BE2C (cell line): Measurements from ENCODE around the gene FRMD5.

Source experiments
- DNase-seq: peaks from one replicate; pipeline ENCODE4 v3.0.0-alpha.2; 2020
- H3K27me3 ChIP-seq: fragments of 250-450 bp; sonication (Bioruptor Pico); 2 replicates; pipeline ENCODE4 v1.5.1; 2020; ENCODE audit warnings: mild to moderate bottlenecking
- H3K36me3 ChIP-seq: fragments of 250-450 bp; sonication (Bioruptor Pico); 2 replicates; pipeline ENCODE4 v1.5.1; 2020; ENCODE audit warnings: mild to moderate bottlenecking
- H3K4me1 ChIP-seq: fragments of 250-450 bp; sonication (Bioruptor Pico); 2 replicates; pipeline ENCODE4 v1.5.1; 2020
- H3K4me3 ChIP-seq: 2 replicates; pipeline ENCODE4 v1.5.1; 2011; ENCODE audit warnings: low read depth, low read length
- H3K9me3 ChIP-seq: fragments of 250-450 bp; sonication (Bioruptor Pico); 2 replicates; pipeline ENCODE4 v1.5.1; 2020
- TF ChIP-seq, protein P1 (sequence below): IDR thresholded peaks from 2 replicates; pipeline ENCODE4 v1.5.1; 2012; ENCODE audit warnings: mild to moderate bottlenecking, low read depth, low read length

The FRMD5 gene

DNA sequence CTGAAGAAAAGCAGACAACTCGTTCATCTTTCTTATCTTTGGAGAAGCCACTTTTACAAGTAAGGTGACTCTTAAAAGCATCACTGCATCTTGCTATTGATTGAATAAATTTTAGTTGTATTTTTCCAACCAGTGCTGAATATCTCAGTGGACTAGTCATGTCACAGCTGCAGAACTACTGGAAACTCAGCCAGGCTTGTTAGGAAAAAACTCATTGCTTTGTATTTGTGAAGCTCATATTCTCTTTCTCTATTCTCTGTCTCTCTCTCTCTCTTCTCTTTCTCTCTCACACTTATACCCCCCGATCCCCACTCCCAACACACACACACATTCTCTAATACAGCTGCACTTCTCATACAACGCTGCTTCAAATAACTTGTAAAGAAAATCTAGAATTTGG lies 264.0 kb downstream of the FRMD5 start:
- Histone ChIP-seq H3K36me3 (no peaks in the 10 kb centered on the region), H3K27me3 (no peaks in the 10 kb centered on the region), H3K4me3 (no peak overlapping the region), H3K9me3 (no peaks in the 10 kb centered on the region), H3K4me1 (no peaks in the 10 kb centered on the region)
- DNase-seq, result no peak
- TF ChIP-seq, protein P1, sequence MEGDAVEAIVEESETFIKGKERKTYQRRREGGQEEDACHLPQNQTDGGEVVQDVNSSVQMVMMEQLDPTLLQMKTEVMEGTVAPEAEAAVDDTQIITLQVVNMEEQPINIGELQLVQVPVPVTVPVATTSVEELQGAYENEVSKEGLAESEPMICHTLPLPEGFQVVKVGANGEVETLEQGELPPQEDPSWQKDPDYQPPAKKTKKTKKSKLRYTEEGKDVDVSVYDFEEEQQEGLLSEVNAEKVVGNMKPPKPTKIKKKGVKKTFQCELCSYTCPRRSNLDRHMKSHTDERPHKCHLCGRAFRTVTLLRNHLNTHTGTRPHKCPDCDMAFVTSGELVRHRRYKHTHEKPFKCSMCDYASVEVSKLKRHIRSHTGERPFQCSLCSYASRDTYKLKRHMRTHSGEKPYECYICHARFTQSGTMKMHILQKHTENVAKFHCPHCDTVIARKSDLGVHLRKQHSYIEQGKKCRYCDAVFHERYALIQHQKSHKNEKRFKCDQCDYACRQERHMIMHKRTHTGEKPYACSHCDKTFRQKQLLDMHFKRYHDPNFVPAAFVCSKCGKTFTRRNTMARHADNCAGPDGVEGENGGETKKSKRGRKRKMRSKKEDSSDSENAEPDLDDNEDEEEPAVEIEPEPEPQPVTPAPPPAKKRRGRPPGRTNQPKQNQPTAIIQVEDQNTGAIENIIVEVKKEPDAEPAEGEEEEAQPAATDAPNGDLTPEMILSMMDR, result no peak

DNA sequence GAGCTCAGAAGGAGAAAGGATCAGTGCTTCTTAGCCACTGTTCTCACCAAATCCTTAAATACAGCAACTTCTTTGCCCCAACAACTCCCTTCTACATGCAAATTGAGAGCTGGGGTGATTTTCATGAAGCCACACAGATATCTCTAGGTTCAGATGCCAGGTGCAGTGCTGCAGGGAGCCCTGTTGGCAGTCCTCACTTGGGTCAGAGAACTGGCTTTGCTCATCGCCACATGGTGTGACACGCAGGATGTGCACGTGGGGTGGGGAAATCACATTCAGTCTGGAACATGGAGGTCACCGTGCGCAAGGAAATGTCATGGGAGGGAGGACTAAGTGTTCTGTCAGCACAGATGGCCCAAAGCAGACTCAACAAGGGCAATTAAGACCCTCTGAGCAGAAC lies 264.5 kb downstream of the FRMD5 start:
- no peaks in the 10 kb centered on the region for H3K36me3 ChIP-seq
- TF ChIP-seq, protein P1, result no peak
- DNase-seq, result no peak
- H3K27me3 ChIP-seq, result no peaks in the 10 kb centered on the region
- no peaks in the 10 kb centered on the region for H3K9me3 ChIP-seq
- H3K4me3 ChIP-seq, result no peak overlapping the region
- H3K4me1 ChIP-seq, result no peaks in the 10 kb centered on the region

DNA sequence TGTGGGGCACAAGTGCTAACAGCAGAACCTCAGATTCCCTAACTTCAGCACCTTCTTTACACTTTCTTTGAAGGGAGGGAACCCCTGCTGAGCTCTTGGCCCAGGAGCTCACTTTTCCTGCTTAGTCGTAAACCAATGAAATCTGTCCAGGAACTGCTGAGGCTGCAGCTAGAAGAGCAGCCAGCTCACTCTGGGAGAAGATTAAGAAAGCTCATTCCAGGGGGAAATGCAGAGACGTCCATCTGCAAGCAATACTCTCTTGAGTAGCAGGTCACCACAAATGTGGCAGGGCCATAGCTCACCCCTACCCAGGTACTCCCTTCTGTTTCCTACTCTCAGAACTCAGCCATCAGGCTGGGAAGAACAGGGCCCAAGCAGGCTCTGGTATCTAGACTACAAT lies 265.0 kb downstream of the FRMD5 start:
- DNase-seq, result no peak
- no peak overlapping the region for H3K4me3 ChIP-seq
- TF ChIP-seq, protein P1, result no peak
- no peaks in the 10 kb centered on the region for H3K36me3 ChIP-seq
- no peaks in the 10 kb centered on the region for H3K9me3 ChIP-seq
- no peaks in the 10 kb centered on the region for H3K27me3 ChIP-seq
- no peaks in the 10 kb centered on the region for H3K4me1 ChIP-seq

DNA sequence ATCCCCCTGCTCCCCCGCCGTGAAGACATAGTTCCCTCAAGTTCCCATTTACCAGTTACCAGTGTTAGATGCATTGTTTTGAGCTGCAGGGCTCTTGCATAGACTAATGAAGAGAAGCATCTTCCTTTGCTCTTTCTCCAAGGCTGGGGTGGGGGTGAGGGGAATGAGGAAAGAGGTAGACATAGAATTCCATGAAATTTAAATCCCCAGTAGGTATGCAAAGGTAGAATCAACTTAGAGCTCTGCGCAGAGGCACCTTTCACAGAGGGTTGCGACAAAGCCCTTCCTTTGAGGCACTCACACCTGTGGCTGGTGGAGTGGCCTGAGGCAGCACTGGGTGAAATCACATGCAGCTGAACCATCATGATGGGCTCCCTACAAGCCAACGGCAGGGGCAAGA lies 266.9 kb downstream of the FRMD5 start:
- no peaks in the 10 kb centered on the region for H3K4me1 ChIP-seq
- no peaks in the 10 kb centered on the region for H3K27me3 ChIP-seq
- H3K4me3 ChIP-seq, result no peak overlapping the region
- DNase-seq, result no peak
- TF ChIP-seq, protein P1, result no peak
- H3K9me3 ChIP-seq, result no peaks in the 10 kb centered on the region
- no peaks in the 10 kb centered on the region for H3K36me3 ChIP-seq

DNA sequence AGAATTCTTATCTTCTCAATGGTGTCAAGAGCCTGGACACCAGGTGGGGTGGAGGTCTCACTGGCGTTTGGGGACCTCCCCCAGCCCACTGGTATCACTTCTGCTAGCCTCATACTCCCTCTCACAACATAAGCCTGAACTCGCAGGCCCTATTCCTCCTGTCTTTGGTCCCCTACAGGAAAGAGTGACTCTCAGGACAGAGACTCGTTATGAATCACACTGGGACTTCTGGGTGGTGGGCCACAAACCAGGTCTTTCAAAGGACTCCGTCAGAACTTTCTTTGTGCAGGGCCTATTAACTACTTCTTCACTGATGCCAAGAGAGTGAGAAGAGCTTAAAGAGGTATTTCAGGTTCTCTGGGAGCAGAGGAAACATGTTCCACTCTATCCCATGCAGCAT lies 267.9 kb downstream of the FRMD5 start:
- DNase-seq, result no peak
- no peak overlapping the region for H3K4me3 ChIP-seq
- H3K9me3 ChIP-seq, result no peaks in the 10 kb centered on the region
- TF ChIP-seq, protein P1, result no peak
- no peaks in the 10 kb centered on the region for H3K36me3 ChIP-seq
- no peaks in the 10 kb centered on the region for H3K27me3 ChIP-seq
- no peaks in the 10 kb centered on the region for H3K4me1 ChIP-seq

DNA sequence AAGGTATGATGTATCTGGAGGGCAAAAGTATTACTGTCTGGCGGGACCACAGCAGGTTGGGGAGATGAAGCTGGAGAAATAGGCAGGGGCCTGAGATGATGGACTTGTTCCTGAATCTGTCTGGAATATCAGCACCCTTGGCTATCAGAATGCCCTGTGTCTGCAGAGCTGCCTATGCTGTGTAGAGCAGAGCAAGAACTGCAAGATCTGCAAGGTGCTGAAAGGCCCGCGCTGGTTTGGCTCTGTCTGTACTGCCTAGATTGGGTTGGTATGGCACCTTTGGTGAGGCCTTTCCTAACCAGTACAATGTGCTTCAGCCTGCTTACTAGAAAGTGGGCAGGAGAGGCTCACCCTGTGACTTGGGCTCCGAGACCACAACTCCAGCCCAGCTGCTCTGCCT lies 271.5 kb downstream of the FRMD5 start:
- no peak for DNase-seq
- TF ChIP-seq, protein P1, result no peak

More for the DNA sequence above, 271.5 kb downstream of the FRMD5 start:
- Histone ChIP-seq H3K4me3 (no peak overlapping the region), H3K4me1 (no peaks in the 10 kb centered on the region), H3K36me3 (no peaks in the 10 kb centered on the region; the same call in 1 of the 2 replicates), H3K27me3 (no peaks in the 10 kb centered on the region), H3K9me3 (no peaks in the 10 kb centered on the region)
